ENCODE data around the gene CENPF.
"Not testable (repeated sequence)": the region's sequence is repeated elsewhere in the genome, so short reads cannot be mapped to it uniquely, and the experiment has no call there.

CENPF gene

GRCh38 chr1:214583113-214583512, 19.9 kb upstream of the CENPF start:
- DNase-seq (ENCODE audit: low spot score): no peak

GRCh38 chr1:214583824-214584554, 19.0 kb upstream of the CENPF start:
- DNase-seq (ENCODE audit: low spot score): no peak

- DNase-seq (ENCODE audit: low spot score): peak; percentile 83
Observed at GRCh38 chr1:214584805-214585766, 17.9 kb upstream of the CENPF start.

GRCh38 chr1:214586621-214587020, 16.4 kb upstream of the CENPF start:
- DNase-seq (ENCODE audit: low spot score): no peak

GRCh38 chr1:214587165-214587564, 15.8 kb upstream of the CENPF start:
- no peak for DNase-seq (ENCODE audit: low spot score)

- DNase-seq (ENCODE audit: low spot score): no peak
Observed at GRCh38 chr1:214588963-214589597, 13.9 kb upstream of the CENPF start.

- no peak for DNase-seq (ENCODE audit: low spot score)
Observed at GRCh38 chr1:214590696-214591095, 12.3 kb upstream of the CENPF start.

- DNase-seq (ENCODE audit: low spot score): not testable (repeated sequence)
Observed at GRCh38 chr1:214591918-214592317, 11.1 kb upstream of the CENPF start.

- DNase-seq (ENCODE audit: low spot score): no peak
Observed at GRCh38 chr1:214593158-214593557, 9.8 kb upstream of the CENPF start.

GRCh38 chr1:214603819-214604252, 841 bp downstream of the CENPF start:
- peak; percentile 44 for DNase-seq (ENCODE audit: low spot score)

- DNase-seq (ENCODE audit: low spot score): peak; percentile 72
Observed at GRCh38 chr1:214604523-214604922, 1.5 kb downstream of the CENPF start.

GRCh38 chr1:214605484-214605883, 2.5 kb downstream of the CENPF start:
- DNase-seq (ENCODE audit: low spot score): not testable (repeated sequence)

- DNase-seq (ENCODE audit: low spot score): not testable (repeated sequence)
Observed at GRCh38 chr1:214605933-214606925, 3.2 kb downstream of the CENPF start.

- DNase-seq (ENCODE audit: low spot score): not testable (repeated sequence)
Observed at GRCh38 chr1:214607492-214608215, 4.7 kb downstream of the CENPF start.

GRCh38 chr1:214608216-214608783, 5.3 kb downstream of the CENPF start:
- DNase-seq (ENCODE audit: low spot score): not testable (repeated sequence)

- DNase-seq (ENCODE audit: low spot score): not testable (repeated sequence)
Observed at GRCh38 chr1:214608817-214609216, 5.8 kb downstream of the CENPF start.

GRCh38 chr1:214609692-214610091, 6.7 kb downstream of the CENPF start:
- DNase-seq (ENCODE audit: low spot score): no peak

GRCh38 chr1:214610136-214610535, 7.1 kb downstream of the CENPF start:
- DNase-seq (ENCODE audit: low spot score): not testable (repeated sequence)

- DNase-seq (ENCODE audit: low spot score): no peak
Observed at GRCh38 chr1:214615109-214615508, 12.1 kb downstream of the CENPF start.

- DNase-seq (ENCODE audit: low spot score): no peak
Observed at GRCh38 chr1:214615871-214616270, 12.9 kb downstream of the CENPF start.

Data from RKO (cell line).